NB4 (cell line): ENCODE results near the gene GPR179.

ENCODE experiments used
- DNase-seq: peaks from one replicate; pipeline ENCODE4 v3.0.0; 2010; ENCODE audit warnings: low read depth
- H3K4me3 ChIP-seq: one replicate; pipeline ENCODE4 v1.5.1; 2011; ENCODE audit warnings: mild to moderate bottlenecking, low read depth, low read length, moderate library complexity
- CTCF ChIP-seq: IDR thresholded peaks from one replicate; pipeline ENCODE4 v1.5.1; 2012; ENCODE audit warnings: low read depth, low read length
- MAX ChIP-seq: IDR thresholded peaks from 2 replicates; pipeline ENCODE4 v1.6.1; 2011; ENCODE audit warnings: low read depth, low read length
- MYC ChIP-seq: IDR thresholded peaks from 2 replicates; pipeline ENCODE4 v1.6.1; 2011; ENCODE audit warnings: low read depth, low read length
- POLR2A ChIP-seq: IDR thresholded peaks from 2 replicates; pipeline ENCODE4 v1.6.1; 2011; ENCODE audit warnings: mild to moderate bottlenecking; ENCODE audit not compliant: insufficient read length; ENCODE audit errors: extremely low read depth

GPR179 gene

GRCh38 chr17:38332735-38333134 lies 11.0 kb downstream of the GPR179 start:
- TF ChIP-seq MAX, result no peak
- no peak overlapping the region for H3K4me3 ChIP-seq
- DNase-seq, result no peak

- TF ChIP-seq MYC, result no peak
- TF ChIP-seq CTCF, result no peak
- TF ChIP-seq MAX, result no peak
- no peak for TF ChIP-seq POLR2A
Observed at GRCh38 chr17:38330941-38331411, 12.8 kb downstream of the GPR179 start.

GRCh38 chr17:38329808-38330730 lies 13.7 kb downstream of the GPR179 start:
- no peak overlapping the region for H3K4me3 ChIP-seq
- DNase-seq, result no peak
- no peak for TF ChIP-seq POLR2A

More at GRCh38 chr17:38330941-38331411, 12.8 kb downstream of the GPR179 start:
- H3K4me3 ChIP-seq, result no peak overlapping the region
- DNase-seq, result no peak

GRCh38 chr17:38329284-38329683 lies 14.5 kb downstream of the GPR179 start:
- H3K4me3 ChIP-seq, result no peak overlapping the region
- no peak for TF ChIP-seq POLR2A
- no peak for TF ChIP-seq MYC
- no peak for TF ChIP-seq MAX
- TF ChIP-seq CTCF, result no peak
- DNase-seq, result no peak

- no peak overlapping the region for H3K4me3 ChIP-seq
- DNase-seq, result no peak
- TF ChIP-seq MAX (no peak), CTCF (no peak), POLR2A (no peak), MYC (no peak)
Observed at GRCh38 chr17:38328620-38329019, 15.1 kb downstream of the GPR179 start.

- no peak overlapping the region for H3K4me3 ChIP-seq
- TF ChIP-seq MYC, result no peak
- no peak for TF ChIP-seq POLR2A
- TF ChIP-seq MAX, result no peak
- no peak for TF ChIP-seq CTCF
- DNase-seq, result no peak
Observed at GRCh38 chr17:38327936-38328335, 15.8 kb downstream of the GPR179 start.
